A549 (cell line): ENCODE measurements around the gene STXBP6. TPM values are rescaled to one million over a fixed set of nuclear protein-coding genes. Genes with fewer than 3 reads are reported as not detected.

Source experiments
- ATAC-seq, 2 experiments: fragments of 200-7000 bp in 1 of 2; fragments of >200 bp in 1 of 2; cut with Nextera tagmentation in 1 of 2; cut with Tn5 transposase in 1 of 2; 3 replicates each; pipeline versions ENCODE4 v1.8.0 to v1.9.1; 2018 to 2020; ENCODE audit warnings: mild to moderate bottlenecking in 1 of 2, moderate library complexity in 1 of 2
- CTCF ChIA-PET: fragments of 300-600 bp; sonication (Branson Sonifier 250); formaldehyde crosslinking; extraction: SDS; loops from one replicate; lab custom pipeline; 2021; ENCODE audit warnings: antibody characterized with exemption, inconsistent platforms; lab: Yijun Ruan, JAX
- POLR2A ChIA-PET: fragments of 350-600 bp; formaldehyde crosslinking; extraction: SDS; loops from one replicate; lab custom pipeline; 2021; ENCODE audit warnings: antibody characterized with exemption, inconsistent platforms; lab: Yijun Ruan, JAX
- DNase-seq, 2 experiments: peaks; one replicate each; pipeline versions ENCODE4 v3.0.0 to v3.0.0-alpha.2; 2011 to 2016; ENCODE audit warnings: low read depth in 1 of 2, low spot score in 1 of 2
- FAIRE-seq: peaks from 2 replicates; lab custom pipeline; 2011; peaks lifted over from hg19 to GRCh38; lab: Jason Lieb, UNC
- H3K27ac ChIP-seq, 2 experiments: fragments of >200 bp; sonication (Bioruptor Twin); formaldehyde crosslinking; 3 replicates each; pipeline ENCODE4 v1.5.1; 2016 to 2017
- H3K4me1 ChIP-seq: fragments of >200 bp; sonication (Bioruptor Twin); formaldehyde crosslinking; 3 replicates; pipeline ENCODE4 v1.6.1; 2016
- H3K4me2 ChIP-seq: fragments of >200 bp; sonication (Bioruptor Twin); formaldehyde crosslinking; 3 replicates; pipeline ENCODE4 v1.6.1; 2016
- H3K4me3 ChIP-seq: fragments of >200 bp; sonication (Bioruptor Twin); formaldehyde crosslinking; 3 replicates; pipeline ENCODE4 v1.5.1; 2016
- H3K9me3 ChIP-seq: fragments of >200 bp; sonication (Bioruptor Twin); formaldehyde crosslinking; 3 replicates; pipeline ENCODE4 v1.6.1; 2016
- CHD2 ChIP-seq: fragments of 150-350 bp; IDR thresholded peaks from 2 replicates; pipeline ENCODE4 v1.6.1; 2014; ENCODE audit warnings: low read length; ENCODE audit not compliant: partially characterized antibody
- CHD4 ChIP-seq: fragments of 200-600 bp; sonication (generic); IDR thresholded peaks from 2 replicates; pipeline ENCODE4 v1.6.1; 2016; ENCODE audit warnings: antibody characterized with exemption, mild to moderate bottlenecking, borderline replicate concordance
- ESRRA ChIP-seq: fragments of 150-350 bp; IDR thresholded peaks from 2 replicates; pipeline ENCODE4 v1.6.1; 2014; ENCODE audit warnings: mild to moderate bottlenecking, low read length, borderline replicate concordance
- FOSL2 ChIP-seq, 2 experiments: fragments of 450-650 bp in 1 of 2; fragments of >200 bp in 1 of 2; sonication (Bioruptor Twin) in 1 of 2; formaldehyde crosslinking; IDR thresholded peaks; 2 replicates each; pipeline versions ENCODE4 v1.5.0 to v1.6.1; 2016 to 2020; ENCODE audit warnings: mild to moderate bottlenecking in 1 of 2, moderate library complexity in 1 of 2
- FOXS1 ChIP-seq: fragments of 250-450 bp; sonication (Bioruptor Pico); IDR thresholded peaks from 2 replicates; pipeline ENCODE4 v1.5.0; 2020; ENCODE audit warnings: mild to moderate bottlenecking, moderate library complexity
- GATA3 ChIP-seq: IDR thresholded peaks from 2 replicates; pipeline ENCODE4 v1.6.1; 2012; ENCODE audit warnings: borderline replicate concordance
- HEYL ChIP-seq: fragments of 250-450 bp; sonication (Bioruptor Pico); IDR thresholded peaks from 2 replicates; pipeline ENCODE4 v1.8.0; 2021; ENCODE audit warnings: mild to moderate bottlenecking, moderate library complexity
- HOXA7 ChIP-seq: fragments of 250-450 bp; sonication (Bioruptor Pico); IDR thresholded peaks from 2 replicates; pipeline ENCODE4 v1.5.0; 2020; ENCODE audit warnings: mild to moderate bottlenecking, moderate library complexity
- KDM1A ChIP-seq: fragments of 200-600 bp; sonication (generic); IDR thresholded peaks from 2 replicates; pipeline ENCODE4 v1.6.1; 2016; ENCODE audit warnings: low read depth, mild to moderate bottlenecking
- MAFK ChIP-seq: fragments of 450-650 bp; IDR thresholded peaks from 2 replicates; pipeline ENCODE4 v1.6.1; 2014; ENCODE audit not compliant: partially characterized antibody
- NFE2L2 ChIP-seq: fragments of 150-350 bp; conservative IDR thresholded peaks from 2 replicates; pipeline ENCODE4 v1.6.1; 2014; ENCODE audit warnings: low read length
- RFX5 ChIP-seq: fragments of 450-650 bp; IDR thresholded peaks from 2 replicates; pipeline ENCODE4 v1.7.1; 2014; ENCODE audit warnings: antibody characterized with exemption, mild to moderate bottlenecking, moderate library complexity
- RNF2 ChIP-seq: fragments of 200-600 bp; sonication (generic); IDR thresholded peaks from 2 replicates; pipeline ENCODE4 v1.6.1; 2016; ENCODE audit warnings: low read depth, mild to moderate bottlenecking, antibody characterized with exemption, moderate library complexity, borderline replicate concordance
- SMC3 ChIP-seq: fragments of >200 bp; sonication (Bioruptor Twin); formaldehyde crosslinking; IDR thresholded peaks from 3 replicates; pipeline ENCODE4 v1.6.1; 2018; ENCODE audit warnings: inconsistent platforms
- TP53 ChIP-seq: fragments of 250-450 bp; sonication (Bioruptor Pico); IDR thresholded peaks from 2 replicates; pipeline ENCODE4 v1.5.0; 2021; ENCODE audit warnings: mild to moderate bottlenecking, moderate library complexity
- ZC3H11A ChIP-seq: fragments of 450-650 bp; IDR thresholded peaks from 2 replicates; pipeline ENCODE4 v1.6.1; 2014; ENCODE audit warnings: antibody characterized with exemption, mild to moderate bottlenecking
- WGBS: methylation state at CpG from one replicate; pipeline ENCODE4 v1.1.6; 2017; ENCODE audit errors: missing lambda C conversion rate; 5-methylcytosine and 5-hydroxymethylcytosine counted together
- polyA plus RNA-seq, 4 experiments: library from polyadenylated mRNA; depleted of rRNA in 3 of 4; stranded (reverse); fragments of >200 nt; fragmentation: RNase III in 1 of 4; extraction: RNeasy Plus Mini Kit Qiagen cat#74134 plus additional on column Dnase treatment in 1 of 4; gene quantifications; 2 replicates in 3 of 4; 3 replicates in 1 of 4; pipeline ENCODE4 v1.2.3, GENCODE V29; 2011 to 2017
- TF ChIP-seq, protein P1 (sequence below): fragments of 450-650 bp; IDR thresholded peaks from 2 replicates; pipeline ENCODE4 v1.6.1; 2014; ENCODE audit warnings: antibody characterized with exemption
- TF ChIP-seq, protein P2 (sequence below): fragments of 250-450 bp; sonication (Bioruptor Pico); IDR thresholded peaks from 2 replicates; pipeline ENCODE4 v1.5.0; 2021; ENCODE audit warnings: mild to moderate bottlenecking, moderate library complexity, borderline replicate concordance
- TF ChIP-seq, protein P3 (sequence below): fragments of >200 bp; sonication (Bioruptor Twin); formaldehyde crosslinking; IDR thresholded peaks from 3 replicates; pipeline ENCODE4 v1.6.1; 2016
- TF ChIP-seq, protein P4 (sequence below): IDR thresholded peaks from 2 replicates; pipeline ENCODE4 v1.6.1; 2012
- TF ChIP-seq, protein P5 (sequence below): fragments of >200 bp; sonication (Bioruptor Twin); formaldehyde crosslinking; IDR thresholded peaks from 2 replicates; pipeline ENCODE4 v1.6.1; 2016

STXBP6 gene
- polyA plus RNA-seq, 2 of the 4 experiments (the other 2 are of a cell fraction): 1.7 to 6.3 TPM

DNA sequence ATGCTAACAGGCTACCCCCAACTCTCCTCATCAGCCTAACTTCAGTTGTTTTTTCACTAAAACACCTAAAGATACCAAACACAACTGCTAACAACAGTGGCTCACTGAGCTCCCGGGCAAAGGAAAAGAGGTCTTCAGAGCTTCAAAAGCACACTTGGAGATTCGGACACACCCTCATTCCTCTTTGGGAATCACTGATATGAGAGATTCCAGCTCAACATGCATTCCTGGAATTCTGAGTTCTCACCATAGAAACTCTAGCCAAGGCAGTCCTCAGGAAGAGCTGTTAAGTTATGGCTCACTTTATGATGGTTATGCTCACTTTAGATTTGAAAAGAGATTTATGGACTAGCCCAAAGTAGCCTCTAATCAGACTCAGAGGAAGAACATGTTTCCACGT lies 40.1 kb downstream of the STXBP6 start (continued):
- TF ChIP-seq NFE2L2: no peak
- TF ChIP-seq RFX5: no peak
- TF ChIP-seq CHD4: no peak
- no peak for TF ChIP-seq HOXA7 (CRISPR knock-in tag)
- TF ChIP-seq SMC3: no peak
- no peak for TF ChIP-seq ZC3H11A

DNA sequence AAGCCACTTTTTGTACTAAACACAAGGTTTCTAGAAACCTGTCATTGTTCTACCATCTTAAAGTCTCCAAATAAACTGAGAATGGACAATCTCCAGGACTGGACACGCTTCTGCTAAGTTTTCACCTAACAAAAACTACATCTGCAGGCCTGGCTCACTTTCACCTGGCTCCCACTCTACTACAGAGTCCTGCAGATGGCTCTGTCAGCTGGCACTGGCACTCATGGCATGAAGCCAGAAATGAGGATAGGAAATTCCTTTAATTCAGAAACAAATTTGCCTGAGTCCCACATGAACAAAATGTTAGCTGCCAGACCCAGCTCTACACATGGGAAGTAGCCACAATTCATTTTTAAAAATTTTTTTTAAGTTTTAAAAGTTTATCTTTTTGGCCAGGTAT lies 42.1 kb downstream of the STXBP6 start:
- 44% methylated on average over 1 of the region's 1 CpG for WGBS
- no peak overlapping the region for H3K27ac ChIP-seq
- peak in 1 of 2 experiments; percentile 3 for DNase-seq
- ChIA-PET CTCF (interaction anchor here (0.9 to 1.8 kb wide), 4 partner anchors 9 to 201 kb away, joined by 3 to 5 read pairs (median 4); no protein-coding TSS in a partner anchor), POLR2A (no interaction called here)
- no peak for TF ChIP-seq HOXA7 (CRISPR knock-in tag)
- TF ChIP-seq HEYL (CRISPR knock-in tag): no peak
- no peak for TF ChIP-seq TP53 (CRISPR knock-in tag)
- no peak for TF ChIP-seq CHD2
- no peak for TF ChIP-seq ESRRA
- TF ChIP-seq RNF2: no peak
- no peak for TF ChIP-seq FOSL2 (IDR thresholded peaks at IDR 0.05)
- TF ChIP-seq FOSL2 (CRISPR knock-in tag; IDR thresholded peaks at IDR 0.05): no peak
- TF ChIP-seq, protein P1, sequence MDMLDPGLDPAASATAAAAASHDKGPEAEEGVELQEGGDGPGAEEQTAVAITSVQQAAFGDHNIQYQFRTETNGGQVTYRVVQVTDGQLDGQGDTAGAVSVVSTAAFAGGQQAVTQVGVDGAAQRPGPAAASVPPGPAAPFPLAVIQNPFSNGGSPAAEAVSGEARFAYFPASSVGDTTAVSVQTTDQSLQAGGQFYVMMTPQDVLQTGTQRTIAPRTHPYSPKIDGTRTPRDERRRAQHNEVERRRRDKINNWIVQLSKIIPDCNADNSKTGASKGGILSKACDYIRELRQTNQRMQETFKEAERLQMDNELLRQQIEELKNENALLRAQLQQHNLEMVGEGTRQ: no peak
- TF ChIP-seq SMC3: no peak
- TF ChIP-seq, protein P2, sequence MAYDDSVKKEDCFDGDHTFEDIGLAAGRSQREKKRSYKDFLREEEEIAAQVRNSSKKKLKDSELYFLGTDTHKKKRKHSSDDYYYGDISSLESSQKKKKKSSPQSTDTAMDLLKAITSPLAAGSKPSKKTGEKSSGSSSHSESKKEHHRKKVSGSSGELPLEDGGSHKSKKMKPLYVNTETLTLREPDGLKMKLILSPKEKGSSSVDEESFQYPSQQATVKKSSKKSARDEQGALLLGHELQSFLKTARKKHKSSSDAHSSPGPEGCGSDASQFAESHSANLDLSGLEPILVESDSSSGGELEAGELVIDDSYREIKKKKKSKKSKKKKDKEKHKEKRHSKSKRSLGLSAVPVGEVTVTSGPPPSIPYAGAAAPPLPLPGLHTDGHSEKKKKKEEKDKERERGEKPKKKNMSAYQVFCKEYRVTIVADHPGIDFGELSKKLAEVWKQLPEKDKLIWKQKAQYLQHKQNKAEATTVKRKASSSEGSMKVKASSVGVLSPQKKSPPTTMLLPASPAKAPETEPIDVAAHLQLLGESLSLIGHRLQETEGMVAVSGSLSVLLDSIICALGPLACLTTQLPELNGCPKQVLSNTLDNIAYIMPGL (CRISPR knock-in tag): no peak
- TF ChIP-seq FOXS1 (CRISPR knock-in tag): no peak
- TF ChIP-seq, protein P3, sequence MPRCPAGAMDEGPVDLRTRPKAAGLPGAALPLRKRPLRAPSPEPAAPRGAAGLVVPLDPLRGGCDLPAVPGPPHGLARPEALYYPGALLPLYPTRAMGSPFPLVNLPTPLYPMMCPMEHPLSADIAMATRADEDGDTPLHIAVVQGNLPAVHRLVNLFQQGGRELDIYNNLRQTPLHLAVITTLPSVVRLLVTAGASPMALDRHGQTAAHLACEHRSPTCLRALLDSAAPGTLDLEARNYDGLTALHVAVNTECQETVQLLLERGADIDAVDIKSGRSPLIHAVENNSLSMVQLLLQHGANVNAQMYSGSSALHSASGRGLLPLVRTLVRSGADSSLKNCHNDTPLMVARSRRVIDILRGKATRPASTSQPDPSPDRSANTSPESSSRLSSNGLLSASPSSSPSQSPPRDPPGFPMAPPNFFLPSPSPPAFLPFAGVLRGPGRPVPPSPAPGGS: no peak
- ATAC-seq: no peak
- H3K4me1 ChIP-seq: peaks cover 31% of the 10 kb centered on the region
- H3K4me3 ChIP-seq: no peak overlapping the region
- no peak for FAIRE-seq
- no peaks in the 10 kb centered on the region for H3K9me3 ChIP-seq
- H3K4me2 ChIP-seq: peak overlapping the region; percentile 64

DNA sequence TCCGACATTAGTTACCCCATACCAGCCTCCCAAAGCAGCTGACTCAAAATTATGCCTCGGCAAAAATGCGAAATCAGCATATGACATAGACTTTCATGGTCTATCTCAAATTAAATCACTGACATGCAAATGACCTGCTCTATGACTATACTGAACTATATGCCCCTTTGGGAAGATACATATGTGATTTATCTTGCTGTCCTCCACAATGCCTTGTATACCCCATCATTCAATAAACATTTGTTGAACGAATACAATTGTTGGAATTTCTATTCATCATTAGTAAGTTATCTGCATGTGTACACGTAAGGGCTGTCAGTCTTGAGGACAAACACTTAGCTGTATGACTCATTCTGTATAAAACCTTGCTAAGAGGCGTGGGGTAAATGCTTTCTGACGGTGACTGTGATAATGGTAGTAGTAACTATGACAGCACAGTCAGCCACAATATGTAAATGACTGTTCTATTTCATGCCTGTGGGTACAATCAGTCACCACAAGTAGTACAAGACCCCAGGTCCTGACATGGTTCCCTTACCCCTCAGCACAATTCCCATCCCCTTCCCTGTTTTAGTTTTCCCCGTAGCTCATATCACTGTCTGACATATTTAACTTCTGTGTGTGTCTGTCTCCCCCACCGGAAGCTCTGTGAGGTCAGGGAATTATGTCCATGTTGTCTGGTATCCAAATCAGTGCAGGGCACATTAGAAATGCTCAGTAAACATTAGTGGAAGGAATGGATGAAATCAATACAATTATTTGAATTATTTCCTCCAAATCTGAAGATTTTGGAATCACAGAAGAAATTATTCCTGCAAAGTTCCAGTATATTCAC lies 42.8 kb downstream of the STXBP6 start:
- no peak for FAIRE-seq
- Histone ChIP-seq H3K4me1 (peaks cover 31% of the 10 kb centered on the region), H3K4me2 (peak overlapping the region; percentile 64), H3K9me3 (no peaks in the 10 kb centered on the region), H3K27ac (no peak overlapping the region; a peak in 1 of 6 replicates), H3K4me3 (no peak overlapping the region)
- CTCF ChIA-PET: interaction anchor here (0.9 to 1.3 kb wide), 2 partner anchors 125 to 201 kb away, joined by 3 read pairs; no protein-coding TSS in a partner anchor
- peak; percentile 88 to 91 for ATAC-seq
- TF ChIP-seq KDM1A (no peak), GATA3 (peak; percentile 15; the same call in 1 of the 2 replicates), MAFK (peak; percentile 89), FOSL2 (IDR thresholded peaks at IDR 0.05) (peak; percentile 15; the same call in 1 of the 2 replicates), FOSL2 (CRISPR knock-in tag; IDR thresholded peaks at IDR 0.05) (peak; percentile 80)
- TF ChIP-seq, protein P4, sequence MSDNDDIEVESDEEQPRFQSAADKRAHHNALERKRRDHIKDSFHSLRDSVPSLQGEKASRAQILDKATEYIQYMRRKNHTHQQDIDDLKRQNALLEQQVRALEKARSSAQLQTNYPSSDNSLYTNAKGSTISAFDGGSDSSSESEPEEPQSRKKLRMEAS: peak; percentile 28; the same call in 1 of the 2 replicates
- TF ChIP-seq, protein P5, sequence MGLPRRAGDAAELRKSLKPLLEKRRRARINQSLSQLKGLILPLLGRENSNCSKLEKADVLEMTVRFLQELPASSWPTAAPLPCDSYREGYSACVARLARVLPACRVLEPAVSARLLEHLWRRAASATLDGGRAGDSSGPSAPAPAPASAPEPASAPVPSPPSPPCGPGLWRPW: no peak
- POLR2A ChIA-PET: no interaction called here
- peak; percentile 21 to 72 for DNase-seq
- 8% methylated on average over 9 of the region's 9 CpGs for WGBS
